Measurements from ENCODE around the gene SEPTIN12.

GRCh38 chr16:4803898-4804762, 16.0 kb upstream of the SEPTIN12 start:
- no peak for TF ChIP-seq FOXM1 (IDR thresholded peaks at IDR 0.05; ENCODE audit: borderline replicate concordance, low read depth)
- TF ChIP-seq REST (IDR thresholded peaks at IDR 0.05; ENCODE audit: low read depth): no peak
- no peak for TF ChIP-seq EGR1 (IDR thresholded peaks at IDR 0.05)
- TF ChIP-seq EP300 (IDR thresholded peaks at IDR 0.05; ENCODE audit: borderline replicate concordance): no peak
